Activated naive CD8-positive, alpha-beta T cell treated with anti-CD3 and anti-CD28 coated beads for 36 hours (primary cell): ENCODE results near the gene SLC22A14. TPM values are rescaled to one million over a fixed set of nuclear protein-coding genes. Genes with fewer than 3 reads are reported as not detected.

Source experiments
- DNase-seq: peaks from one replicate; pipeline ENCODE4 v3.0.0; 2021
- H3K27ac Mint-ChIP-seq: one replicate; pipeline ENCODE4 v1.8.0; 2022; ENCODE audit warnings: mild to moderate bottlenecking, moderate library complexity, mixed read lengths
- H3K27me3 Mint-ChIP-seq: one replicate; pipeline ENCODE4 v1.8.0; 2022; ENCODE audit warnings: mild to moderate bottlenecking, mixed read lengths
- H3K36me3 Mint-ChIP-seq: one replicate; pipeline ENCODE4 v1.8.0; 2021; ENCODE audit warnings: mild to moderate bottlenecking, mixed read lengths
- H3K4me1 Mint-ChIP-seq: one replicate; pipeline ENCODE4 v1.8.0; 2021; ENCODE audit warnings: mixed read lengths
- H3K4me3 Mint-ChIP-seq: one replicate; pipeline ENCODE4 v1.8.0; 2022; ENCODE audit warnings: mild to moderate bottlenecking, moderate library complexity, mixed read lengths
- H3K9me3 Mint-ChIP-seq: one replicate; pipeline ENCODE4 v1.8.0; 2022; ENCODE audit warnings: mixed read lengths
- total RNA-seq, 2 experiments: library from RNA; stranded (reverse); gene quantifications; one replicate each; pipeline ENCODE4 v1.2.3, GENCODE V29; 2021

The SLC22A14 gene
- total RNA-seq, 2 experiments from 2014 or later, result not detected

GRCh38 chr3:38264779-38265178 is 17.3 kb upstream of the SLC22A14 start:
- H3K9me3 Mint-ChIP-seq, result no peaks in the 10 kb centered on the region
- no peak overlapping the region for H3K27ac Mint-ChIP-seq
- peaks cover 32% of the 10 kb centered on the region for H3K4me1 Mint-ChIP-seq
- no peaks in the 10 kb centered on the region for H3K27me3 Mint-ChIP-seq
- no peak overlapping the region for H3K4me3 Mint-ChIP-seq
- no peak for DNase-seq
- peaks cover 4% of the 10 kb centered on the region for H3K36me3 Mint-ChIP-seq

GRCh38 chr3:38265604-38266307 is 16.3 kb upstream of the SLC22A14 start, which contains the start of gene SLC22A13:
TSS of gene SLC22A13 (plus strand) at chr3:38265812. CDS start at chr3:38265861, 49 bp downstream.
- Mint-ChIP-seq H3K36me3 (peaks cover 2% of the 10 kb centered on the region), H3K9me3 (no peaks in the 10 kb centered on the region), H3K27me3 (no peaks in the 10 kb centered on the region), H3K4me1 (peaks cover 25% of the 10 kb centered on the region), H3K27ac (no peak within 1 kb of the TSS), H3K4me3 (no peak within 1 kb of the TSS)
- DNase-seq, result no peak

GRCh38 chr3:38266810-38267209 is 15.3 kb upstream of the SLC22A14 start:
- H3K4me3 Mint-ChIP-seq, result no peak overlapping the region
- H3K9me3 Mint-ChIP-seq, result no peaks in the 10 kb centered on the region
- peaks cover 25% of the 10 kb centered on the region for H3K4me1 Mint-ChIP-seq
- no peak overlapping the region for H3K27ac Mint-ChIP-seq
- no peaks in the 10 kb centered on the region for H3K27me3 Mint-ChIP-seq
- peaks cover 1% of the 10 kb centered on the region for H3K36me3 Mint-ChIP-seq
- no peak for DNase-seq

- Mint-ChIP-seq H3K9me3 (no peaks in the 10 kb centered on the region), H3K4me1 (peaks cover 25% of the 10 kb centered on the region), H3K27me3 (no peaks in the 10 kb centered on the region), H3K27ac (no peak overlapping the region), H3K4me3 (no peak overlapping the region), H3K36me3 (peaks cover 1% of the 10 kb centered on the region)
- no peak for DNase-seq
Observed at GRCh38 chr3:38267662-38268061, 14.4 kb upstream of the SLC22A14 start.

GRCh38 chr3:38268087-38268486 is 14.0 kb upstream of the SLC22A14 start:
- no peaks in the 10 kb centered on the region for H3K27me3 Mint-ChIP-seq
- H3K4me1 Mint-ChIP-seq, result peaks cover 24% of the 10 kb centered on the region
- no peak overlapping the region for H3K27ac Mint-ChIP-seq
- DNase-seq, result no peak
- H3K36me3 Mint-ChIP-seq, result peaks cover 1% of the 10 kb centered on the region
- no peak overlapping the region for H3K4me3 Mint-ChIP-seq
- H3K9me3 Mint-ChIP-seq, result no peaks in the 10 kb centered on the region

- H3K27me3 Mint-ChIP-seq, result no peaks in the 10 kb centered on the region
- no peak overlapping the region for H3K27ac Mint-ChIP-seq
- no peak overlapping the region for H3K4me3 Mint-ChIP-seq
- H3K4me1 Mint-ChIP-seq, result peaks cover 21% of the 10 kb centered on the region
- H3K36me3 Mint-ChIP-seq, result peaks cover 1% of the 10 kb centered on the region
- DNase-seq, result no peak
- H3K9me3 Mint-ChIP-seq, result no peaks in the 10 kb centered on the region
Observed at GRCh38 chr3:38268522-38268921, 13.6 kb upstream of the SLC22A14 start.

- H3K9me3 Mint-ChIP-seq, result no peaks in the 10 kb centered on the region
- H3K27me3 Mint-ChIP-seq, result no peaks in the 10 kb centered on the region
- no peak for DNase-seq
- H3K4me1 Mint-ChIP-seq, result peaks cover 11% of the 10 kb centered on the region
- no peak overlapping the region for H3K27ac Mint-ChIP-seq
- peaks cover 1% of the 10 kb centered on the region for H3K36me3 Mint-ChIP-seq
- H3K4me3 Mint-ChIP-seq, result no peak overlapping the region
Observed at GRCh38 chr3:38270606-38271005, 11.5 kb upstream of the SLC22A14 start.

GRCh38 chr3:38271553-38271952 is 10.5 kb upstream of the SLC22A14 start:
- no peak overlapping the region for H3K27ac Mint-ChIP-seq
- H3K27me3 Mint-ChIP-seq, result no peaks in the 10 kb centered on the region
- H3K4me3 Mint-ChIP-seq, result no peak overlapping the region

GRCh38 chr3:38274864-38275649 is 7.0 kb upstream of the SLC22A14 start:
- H3K36me3 Mint-ChIP-seq, result peaks cover 5% of the 10 kb centered on the region
- no peak overlapping the region for H3K4me3 Mint-ChIP-seq
- no peak overlapping the region for H3K27ac Mint-ChIP-seq
- no peaks in the 10 kb centered on the region for H3K4me1 Mint-ChIP-seq
- no peak for DNase-seq
- H3K27me3 Mint-ChIP-seq, result no peaks in the 10 kb centered on the region
- no peaks in the 10 kb centered on the region for H3K9me3 Mint-ChIP-seq

More at GRCh38 chr3:38271553-38271952, 10.5 kb upstream of the SLC22A14 start:
- Mint-ChIP-seq H3K36me3 (peaks cover 1% of the 10 kb centered on the region), H3K4me1 (peaks cover 11% of the 10 kb centered on the region), H3K9me3 (no peaks in the 10 kb centered on the region)
- no peak for DNase-seq

- peaks cover 5% of the 10 kb centered on the region for H3K36me3 Mint-ChIP-seq
- no peak for DNase-seq
- no peak overlapping the region for H3K4me3 Mint-ChIP-seq
- no peaks in the 10 kb centered on the region for H3K9me3 Mint-ChIP-seq
- no peaks in the 10 kb centered on the region for H3K27me3 Mint-ChIP-seq
- no peaks in the 10 kb centered on the region for H3K4me1 Mint-ChIP-seq
- no peak overlapping the region for H3K27ac Mint-ChIP-seq
Observed at GRCh38 chr3:38275658-38276057, 6.4 kb upstream of the SLC22A14 start.

GRCh38 chr3:38276081-38276916 is 5.8 kb upstream of the SLC22A14 start:
- Mint-ChIP-seq H3K4me3 (no peak overlapping the region), H3K36me3 (peaks cover 4% of the 10 kb centered on the region), H3K27ac (no peak overlapping the region), H3K4me1 (no peaks in the 10 kb centered on the region), H3K27me3 (no peaks in the 10 kb centered on the region), H3K9me3 (no peaks in the 10 kb centered on the region)
- DNase-seq, result no peak

GRCh38 chr3:38276917-38277630 is 5.0 kb upstream of the SLC22A14 start:
- H3K27ac Mint-ChIP-seq, result no peak overlapping the region
- no peaks in the 10 kb centered on the region for H3K9me3 Mint-ChIP-seq
- peaks cover 4% of the 10 kb centered on the region for H3K36me3 Mint-ChIP-seq
- no peak overlapping the region for H3K4me3 Mint-ChIP-seq
- no peaks in the 10 kb centered on the region for H3K27me3 Mint-ChIP-seq
- no peak for DNase-seq
- H3K4me1 Mint-ChIP-seq, result no peaks in the 10 kb centered on the region

- H3K27ac Mint-ChIP-seq, result no peak overlapping the region
- H3K27me3 Mint-ChIP-seq, result no peaks in the 10 kb centered on the region
- H3K4me3 Mint-ChIP-seq, result no peak overlapping the region
- H3K4me1 Mint-ChIP-seq, result no peaks in the 10 kb centered on the region
- DNase-seq, result no peak
- H3K9me3 Mint-ChIP-seq, result no peaks in the 10 kb centered on the region
- peaks cover 4% of the 10 kb centered on the region for H3K36me3 Mint-ChIP-seq
Observed at GRCh38 chr3:38278841-38279240, 3.3 kb upstream of the SLC22A14 start.
